Measurements from ENCODE around the gene FLAD1.

- TF ChIP-seq CTCF (IDR thresholded peaks at IDR 0.05; ENCODE audit: extremely low read depth in 1 of 2, insufficient read depth in 1 of 2, low read depth in 1 of 2, low read length in 2 of 2) (no peak), POLR2AphosphoS5 (IDR thresholded peaks at IDR 0.05; ENCODE audit: insufficient read depth, low read depth, low read length) (no peak)
Measured at GRCh38 chr1:155037043-155037442, 53.9 kb downstream of the FLAD1 start.
